Stimulated activated CD4-positive, alpha-beta T cell treated with anti-CD3 and anti-CD28 coated beads, Interleukin-12 subunit alpha, Interleukin-12 subunit beta, amount 100 ng/mL, for 24 hours (primary cell): ENCODE results near the gene PIEZO2.
"Not testable (repeated sequence)": the region's sequence is repeated elsewhere in the genome, so short reads cannot be mapped to it uniquely, and the experiment has no call there.

ENCODE experiments used
- DNase-seq, 2 experiments: peaks; one replicate each; pipeline ENCODE4 v3.0.0-alpha.2; 2020; ENCODE audit warnings: low read depth in 2 of 2

PIEZO2 gene

GRCh38 chr18:10620670-10621329 lies 528.6 kb downstream of the PIEZO2 start:
- DNase-seq = not testable (repeated sequence)
